ENCODE measurements around the gene ZNF335. TPM values are rescaled to one million over a fixed set of nuclear protein-coding genes. Genes with fewer than 3 reads are reported as not detected.

Gene ZNF335
- total RNA-seq (2016; rRNA removed; fragmentation: Illumina TruSeq; extraction: Trizol) (6.0 and 13.7 TPM in 2 replicates), polyA plus RNA-seq (2011; rRNA removed) (9.7 and 12.3 TPM in 2 replicates), polyA minus RNA-seq (2011; rRNA and poly(A)+ RNA removed; ENCODE audit: low replicate concordance) (32.3 and 35.8 TPM in 2 replicates), Bru-seq, nascent RNA (percentile 74 among the genes with signal in this experiment), BruChase-seq, experiment 1, labeled RNA remaining after a 6-hour chase (percentile 82 among the genes with signal in this experiment), BruChase-seq, experiment 2, labeled RNA remaining after a 2-hour chase (percentile 77 among the genes with signal in this experiment)
- 4.5 and 4.7 TPM in 2 replicates for total RNA-seq (2016; cell fraction: cytosol; rRNA removed; fragmentation: Illumina TruSeq; extraction: Trizol; ENCODE audit: low read depth)
- total RNA-seq (2016; cell fraction: insoluble cytoplasmic fraction; rRNA removed; fragmentation: Illumina TruSeq; extraction: Trizol): 5.0 and 12.7 TPM in 2 replicates
- 6.7 and 7.0 TPM in 2 replicates for total RNA-seq (2016; cell fraction: membrane; rRNA removed; fragmentation: Illumina TruSeq; extraction: Trizol)
- 18.8 and 22.0 TPM in 2 replicates for total RNA-seq (2016; cell fraction: nucleus; rRNA removed; fragmentation: Illumina TruSeq; extraction: Trizol)
- polyA plus RNA-seq (2011; cell fraction: cytosol; rRNA removed): 3.3 and 4.6 TPM in 2 replicates
- 62.4 and 81.3 TPM in 2 replicates for polyA plus RNA-seq (2011; cell fraction: nucleus; rRNA removed)
- polyA plus RNA-seq (2012): 5.7 and 8.0 TPM in 2 replicates
- polyA plus RNA-seq (2016; cell fraction: cytosol; fragmentation: Illumina TruSeq; extraction: Trizol; ENCODE audit: low read depth): 1.5 TPM in 2 replicates
- 5.1 and 7.0 TPM in 2 replicates for polyA plus RNA-seq (2016; cell fraction: insoluble cytoplasmic fraction; fragmentation: Illumina TruSeq; extraction: Trizol; ENCODE audit: low read depth)
- 2.9 and 3.1 TPM in 2 replicates for polyA plus RNA-seq (2016; cell fraction: membrane; fragmentation: Illumina TruSeq; extraction: Trizol; ENCODE audit: low read depth)
- polyA plus RNA-seq (2016; cell fraction: nucleus; fragmentation: Illumina TruSeq; extraction: Trizol; ENCODE audit: insufficient read depth, low read depth): 40.5 and 45.7 TPM in 2 replicates
- polyA minus RNA-seq (2011; cell fraction: cytosol; rRNA and poly(A)+ RNA removed): 3.4 and 4.0 TPM in 2 replicates
- 42.4 and 45.0 TPM in 2 replicates for polyA minus RNA-seq (2011; cell fraction: nucleus; rRNA and poly(A)+ RNA removed)
- long read RNA-seq, experiment 1, partial matches to known transcripts: 2 of 5 reads
- long read RNA-seq, experiment 1, other reads (novel, unspliced or antisense): 3 of 5 reads
- long read RNA-seq, experiment 2, full-length matches to known transcripts: 3 of 20 reads
- long read RNA-seq, experiment 2, partial matches to known transcripts: 10 of 20 reads
- long read RNA-seq, experiment 2, other reads (novel, unspliced or antisense): 7 of 20 reads

- peak within 1 kb of the TSS; percentile 99 for H3K9ac ChIP-seq (ENCODE audit: insufficient read depth, low read depth, low read length)
- H3K27me3 ChIP-seq (ENCODE audit: control insufficient read depth in 1 of 2, insufficient read depth in 2 of 2, low read length in 2 of 2): peaks cover 0 to 7% of the 10 kb centered on the region in 2 experiments; a peak in 1 of 5 replicates
- in situ Hi-C loops (cut with HindIII; ENCODE audit: extremely low pct_ligation_motif_present, low pct_unique_long_range_greater_than_20kb): no loop called here
- H3K4me1 ChIP-seq (ENCODE audit: insufficient read depth, low read length): peaks cover 26% of the 10 kb centered on the region
- ChIA-PET CTCF (ENCODE audit: low intra/inter-chr PET ratio, low total read pairs) (interaction anchor here (0.9 to 1.1 kb wide), 2 partner anchors 42 to 82 kb away, joined by 3 read pairs; no protein-coding TSS in a partner anchor), POLR2A (interaction anchor here (1.1 to 4.9 kb wide), 12 partner anchors 15 to 435 kb away, joined by 3 to 67 read pairs (median 9); partner anchors contain the start of genes CTSA, DNTTIP1, ELMO2 and NEURL2)
- intact Hi-C loops (cut with micrococcal nuclease; ENCODE audit: unreplicated experiment): loop anchor here (5.0 kb wide), 4 partner anchors 40 to 630 kb away; partner anchors contain the start of genes NCOA5 and PCIF1
- H3K4me2 ChIP-seq (ENCODE audit: low read depth, low read length): peak within 1 kb of the TSS; percentile 89
- peak within 1 kb of the TSS; percentile 99 for H2AFZ ChIP-seq (ENCODE audit: low read length)
- peak within 1 kb of the TSS; percentile 98 for H3K27ac ChIP-seq (ENCODE audit: extremely low read length, insufficient read depth, low read length)
- peak within 1 kb of the TSS; percentile 82 to 97 (median 96) for H3K4me3 ChIP-seq (replicated peaks in 1 of 3; ENCODE audit: insufficient read depth in 1 of 3, low read depth in 2 of 3, low read length in 3 of 3)
- FAIRE-seq (peak; percentile 93), DNase-seq (ENCODE audit: low spot score) (peak; percentile 96), ATAC-seq (peak; percentile 82)
- H3K79me2 ChIP-seq (ENCODE audit: insufficient read depth, low read length): peaks cover 6% of the 10 kb centered on the region
- TSS peak; percentile 92 for BruUV-seq (replicated peaks)
- H4K20me1 ChIP-seq (ENCODE audit: insufficient read depth, low read length): 0 out of 2 replicates have a peak, but pooled peaks cover 2% of the 10 kb centered on the region
- H3K36me3 ChIP-seq (replicated peaks in 1 of 2; ENCODE audit: control insufficient read depth in 1 of 2, insufficient read depth in 2 of 2, low read length in 2 of 2): peaks cover 18 to 27% of the 10 kb centered on the region in 2 experiments
- H3K9me3 ChIP-seq (ENCODE audit: low read length): no peaks in the 10 kb centered on the region
- WGBS (ENCODE audit: low lambda C conversion rate): 1% methylated on average over 41 of the region's 72 CpGs
- TF ChIP-seq ZNF292 (CRISPR knock-in tag; IDR thresholded peaks at IDR 0.05; ENCODE audit: borderline replicate concordance, low read depth): peak; percentile 64; the same call in 1 of the 2 replicates
- TF ChIP-seq RFXAP (CRISPR knock-in tag; IDR thresholded peaks at IDR 0.05; ENCODE audit: borderline replicate concordance): 0 out of 2 replicates have a peak, but pooled peaks have one; percentile 46
- no peak for TF ChIP-seq PLSCR1 (CRISPR knock-in tag; IDR thresholded peaks at IDR 0.05; ENCODE audit: borderline replicate concordance)
- peak; percentile 80 for TF ChIP-seq CBFB (CRISPR knock-in tag; IDR thresholded peaks at IDR 0.05)
- peak; percentile 84; the same call in 1 of the 2 replicates for TF ChIP-seq NRL (CRISPR knock-in tag; IDR thresholded peaks at IDR 0.05; ENCODE audit: borderline replicate concordance)
- peak; percentile 75 for TF ChIP-seq PREB (CRISPR knock-in tag; IDR thresholded peaks at IDR 0.05)
- TF ChIP-seq CEBPB (IDR thresholded peaks at IDR 0.05; ENCODE audit: borderline replicate concordance, low read depth, low read length): peak; percentile 20; the same call in 1 of the 2 replicates
- no peak for TF ChIP-seq HOXA7 (CRISPR knock-in tag; IDR thresholded peaks at IDR 0.05)
- peak; percentile 93 for TF ChIP-seq ZSCAN5A (CRISPR knock-in tag; IDR thresholded peaks at IDR 0.05; ENCODE audit: borderline replicate concordance)
- peak; percentile 92; the same call in 1 of the 2 replicates for TF ChIP-seq TBP (CRISPR knock-in tag; IDR thresholded peaks at IDR 0.05)
- no peak for TF ChIP-seq ZNF674 (CRISPR knock-in tag; IDR thresholded peaks at IDR 0.05; ENCODE audit: low read depth)
- TF ChIP-seq SRF (IDR thresholded peaks at IDR 0.05; ENCODE audit: low read depth, low read length): no peak; the same call in 1 of the 2 replicates
- peak; percentile 77 for TF ChIP-seq ZKSCAN8 (CRISPR knock-in tag; IDR thresholded peaks at IDR 0.05; ENCODE audit: borderline replicate concordance)
These were observed at the start of gene ZNF335 for GRCh38 chr20:45971675-45972499. Gene ZNF335, minus strand, starts transcription at chr20:45972203. Its CDS starts 793 bp downstream, at chr20:45971410.

All from HepG2 (cell line).